PC-3 (cell line): ENCODE data around the gene LRRC74A. TPM values are rescaled to one million over a fixed set of nuclear protein-coding genes. Genes with fewer than 3 reads are reported as not detected.

Source experiments
- ATAC-seq: fragments of 200-7000 bp; cut with Tn5 transposase; 2 replicates; pipeline ENCODE4 v1.9.1; 2020; ENCODE audit warnings: mild to moderate bottlenecking, moderate library complexity
- BruUV-seq: library from RNA; stranded (reverse); fragments of 400-500 nt; replicated peaks from 2 replicates; lab custom pipeline; 2021; lab: Mats Ljungman, UMichigan
- CTCF ChIA-PET: fragments of 300-600 bp; sonication (Branson Sonifier 250); formaldehyde crosslinking; loops from one replicate; lab custom pipeline; 2022; ENCODE audit warnings: antibody characterized with exemption; lab: Charles Lee
- POLR2A ChIA-PET: fragments of 300-600 bp; sonication (Branson Sonifier 250); formaldehyde crosslinking; loops from one replicate; lab custom pipeline; 2022; ENCODE audit warnings: antibody characterized with exemption; ENCODE audit not compliant: unreplicated experiment; lab: Charles Lee
- DNase-seq: peaks from one replicate; pipeline ENCODE4 v3.0.0-alpha.2; 2015
- H2AFZ ChIP-seq: fragments of 300-600 bp; sonication (generic); 2 replicates; pipeline ENCODE4 v1.6.0; 2016; ENCODE audit warnings: antibody characterized with exemption, low read length
- H3F3A ChIP-seq: fragments of 300-600 bp; sonication (generic); one replicate; pipeline ENCODE4 v1.6.0; 2017; ENCODE audit warnings: antibody characterized with exemption, low read length, control low read depth, mild to moderate bottlenecking; ENCODE audit not compliant: unreplicated experiment
- H3K27ac ChIP-seq: fragments of 300-600 bp; sonication (generic); 2 replicates; pipeline ENCODE4 v1.5.1; 2016; ENCODE audit warnings: mild to moderate bottlenecking, low read length
- H3K27me3 ChIP-seq: fragments of 300-600 bp; sonication (generic); 2 replicates; pipeline ENCODE4 v1.6.1; 2016; ENCODE audit warnings: low read length, mixed read lengths
- H3K36me3 ChIP-seq: fragments of 300-600 bp; sonication (generic); 2 replicates; pipeline ENCODE4 v1.6.1; 2016; ENCODE audit warnings: low read depth, mixed run types, low read length, mixed read lengths
- H3K4me1 ChIP-seq: fragments of 300-600 bp; sonication (generic); 2 replicates; pipeline ENCODE4 v1.5.1; 2016; ENCODE audit warnings: low read length; ENCODE audit not compliant: insufficient read depth
- H3K4me2 ChIP-seq: fragments of 300-600 bp; sonication (generic); 2 replicates; pipeline ENCODE4 v1.6.0; 2016; ENCODE audit warnings: low read length
- H3K4me3 ChIP-seq: fragments of 300-600 bp; sonication (generic); 2 replicates; pipeline ENCODE4 v1.5.1; 2016; ENCODE audit warnings: mild to moderate bottlenecking, low read length, mixed read lengths
- H3K79me2 ChIP-seq: fragments of 300-600 bp; sonication (generic); 2 replicates; pipeline ENCODE4 v1.6.1; 2017; ENCODE audit warnings: low read length, mixed read lengths
- H3K9ac ChIP-seq: fragments of 300-600 bp; sonication (generic); 2 replicates; pipeline ENCODE4 v1.6.0; 2016; ENCODE audit warnings: mild to moderate bottlenecking, low read length
- H3K9me2 ChIP-seq: fragments of 300-600 bp; sonication (generic); replicated peaks from 2 replicates; pipeline ENCODE4 v1.6.1; 2016; ENCODE audit warnings: mixed run types, low read length, mixed read lengths
- H3K9me3 ChIP-seq: fragments of 300-600 bp; sonication (generic); 2 replicates; pipeline ENCODE4 v1.6.1; 2016; ENCODE audit warnings: low read length, mixed read lengths
- H4K20me1 ChIP-seq: fragments of 300-600 bp; sonication (generic); 2 replicates; pipeline ENCODE4 v1.6.1; 2016; ENCODE audit warnings: low read length, mixed read lengths
- CTCF ChIP-seq: fragments of 300-600 bp; sonication (generic); conservative IDR thresholded peaks from 2 replicates; pipeline ENCODE4 v1.5.1; 2017; ENCODE audit warnings: antibody characterized with exemption, low read depth, mild to moderate bottlenecking, low read length
- EZH2 ChIP-seq: fragments of 300-600 bp; sonication (generic); IDR thresholded peaks from one replicate; pipeline ENCODE4 v1.6.1; 2017; ENCODE audit warnings: antibody characterized with exemption, mild to moderate bottlenecking, low read length; ENCODE audit not compliant: unreplicated experiment
- EZH2phosphoT487 ChIP-seq: fragments of 300-600 bp; sonication (generic); IDR thresholded peaks from 2 replicates; pipeline ENCODE4 v1.6.1; 2018; ENCODE audit warnings: mild to moderate bottlenecking, antibody characterized with exemption, low read length, borderline replicate concordance
- intact Hi-C: fragments of 100-400 bp; cut with micrococcal nuclease; formaldehyde crosslinking; loops from 2 replicates; pipeline ENCODE4 v1.9.0; 2023
- total RNA-seq: library from RNA; depleted of rRNA; stranded (reverse); fragments of >200 nt; gene quantifications from 2 replicates; pipeline ENCODE4 v1.2.3, GENCODE V29; 2014

LRRC74A gene
- total RNA-seq, 1 experiment from 2014 or later, result not detected

- no peak for TF ChIP-seq EZH2
- TF ChIP-seq EZH2phosphoT487, result no peak
- no peak for TF ChIP-seq CTCF
- BruUV-seq, result no TSS peak
- ChIA-PET POLR2A (no interaction called here), CTCF (no interaction called here)
- no peak for DNase-seq
- Histone ChIP-seq H3K79me2 (peaks cover 18% of the 10 kb centered on the region), H3K4me1 (peaks cover 5% of the 10 kb centered on the region), H3K27ac (no peak overlapping the region), H3K27me3 (no peaks in the 10 kb centered on the region), H3K9me2 (no peaks in the 10 kb centered on the region), H2AFZ (no peak overlapping the region), H3K4me3 (no peak overlapping the region), H3K36me3 (peaks cover 33% of the 10 kb centered on the region), H3K9me3 (no peaks in the 10 kb centered on the region), H3F3A (no peaks in the 10 kb centered on the region), H4K20me1 (no peaks in the 10 kb centered on the region), H3K9ac (no peak overlapping the region), H3K4me2 (no peak overlapping the region)
- intact Hi-C loops, result no loop called here
- no peak for ATAC-seq
Measured at GRCh38 chr14:76806446-76806845, 19.8 kb upstream of the LRRC74A start.

GRCh38 chr14:76808011-76808410, 18.2 kb upstream of the LRRC74A start:
- no TSS peak for BruUV-seq
- no peaks in the 10 kb centered on the region for H4K20me1 ChIP-seq
- intact Hi-C loops, result no loop called here
- no peak for DNase-seq
- no peaks in the 10 kb centered on the region for H3K9me3 ChIP-seq
- no peak overlapping the region for H3K9ac ChIP-seq
- H3K27ac ChIP-seq, result no peak overlapping the region
- no peak overlapping the region for H3K4me3 ChIP-seq
- H3K27me3 ChIP-seq, result no peaks in the 10 kb centered on the region
- H3K79me2 ChIP-seq, result peaks cover 27% of the 10 kb centered on the region
- ChIA-PET CTCF (no interaction called here), POLR2A (no interaction called here)
- H3F3A ChIP-seq, result no peaks in the 10 kb centered on the region
- peaks cover 26% of the 10 kb centered on the region for H3K36me3 ChIP-seq
- H3K4me1 ChIP-seq, result peaks cover 5% of the 10 kb centered on the region
- TF ChIP-seq EZH2phosphoT487 (no peak), EZH2 (no peak), CTCF (no peak)
- H3K4me2 ChIP-seq, result no peak overlapping the region
- ATAC-seq, result no peak
- no peak overlapping the region for H2AFZ ChIP-seq
- no peaks in the 10 kb centered on the region for H3K9me2 ChIP-seq

- H3K79me2 ChIP-seq, result peaks cover 27% of the 10 kb centered on the region
- intact Hi-C loops, result no loop called here
Measured at GRCh38 chr14:76808990-76809389, 17.2 kb upstream of the LRRC74A start.

More at GRCh38 chr14:76808990-76809389, 17.2 kb upstream of the LRRC74A start:
- CTCF ChIA-PET, result no interaction called here
- H3K27me3 ChIP-seq, result no peaks in the 10 kb centered on the region
- peaks cover 20% of the 10 kb centered on the region for H3K36me3 ChIP-seq
- no peak overlapping the region for H3K4me2 ChIP-seq
- H3K4me3 ChIP-seq, result no peak overlapping the region
- ATAC-seq, result no peak
- H3K4me1 ChIP-seq, result peaks cover 5% of the 10 kb centered on the region
- no peak overlapping the region for H3K27ac ChIP-seq
- H3K9me3 ChIP-seq, result no peaks in the 10 kb centered on the region
- no peaks in the 10 kb centered on the region for H3K9me2 ChIP-seq
- no peak for TF ChIP-seq EZH2phosphoT487
- TF ChIP-seq CTCF, result no peak
- TF ChIP-seq EZH2, result no peak
- H4K20me1 ChIP-seq, result no peaks in the 10 kb centered on the region
- H3K9ac ChIP-seq, result no peak overlapping the region
- no TSS peak for BruUV-seq
- no peak overlapping the region for H2AFZ ChIP-seq
- no peak for DNase-seq
- no peaks in the 10 kb centered on the region for H3F3A ChIP-seq
- POLR2A ChIA-PET, result no interaction called here
